Measurements from ENCODE around the gene MCM8.

The MCM8 gene

DNA sequence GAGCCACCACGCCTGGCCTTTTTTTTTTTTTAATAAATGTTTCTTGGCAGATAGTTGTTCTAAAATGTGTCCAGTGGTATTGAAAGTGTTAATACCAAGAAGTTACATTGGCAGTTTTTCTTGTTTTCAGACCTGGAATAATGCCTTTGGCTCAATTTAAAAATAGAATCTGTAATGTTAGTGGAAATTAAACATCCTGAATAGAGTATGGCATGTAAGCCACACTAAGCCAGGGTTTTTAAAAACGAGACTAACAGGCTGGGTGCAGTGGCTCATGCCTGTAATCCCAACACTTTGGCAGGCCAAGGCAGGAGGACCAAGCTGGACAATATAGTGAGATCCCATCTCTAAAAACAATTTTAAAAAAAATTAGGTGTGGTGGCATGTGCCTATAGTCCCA, 25.3 kb downstream of the MCM8 start:
- Histone ChIP-seq H3K27me3 (ENCODE audit: control insufficient read depth, low read length) (no peaks in the 10 kb centered on the region), H3F3A (ENCODE audit: control insufficient read depth, insufficient read depth) (no peaks in the 10 kb centered on the region), H3K9me2 (replicated peaks; ENCODE audit: control insufficient read depth, low read length) (no peaks in the 10 kb centered on the region), H3K4me1 (ENCODE audit: control insufficient read depth, low read length) (no peaks in the 10 kb centered on the region), H3K36me3 (ENCODE audit: control insufficient read depth, low read length) (peaks cover 94% of the 10 kb centered on the region), H3K9me3 (ENCODE audit: control insufficient read depth, insufficient read depth, low read length) (no peaks in the 10 kb centered on the region), H3K79me2 (ENCODE audit: control insufficient read depth, low read length) (no peaks in the 10 kb centered on the region), H3K4me3 (ENCODE audit: low read length) (no peak overlapping the region), H3K4me2 (ENCODE audit: low read length) (no peak overlapping the region), H4K20me1 (ENCODE audit: control insufficient read depth, insufficient read depth, low read depth, low read length) (no peaks in the 10 kb centered on the region), H3K27ac (ENCODE audit: low read depth, low read length) (no peak overlapping the region)
- TF ChIP-seq, protein P1, sequence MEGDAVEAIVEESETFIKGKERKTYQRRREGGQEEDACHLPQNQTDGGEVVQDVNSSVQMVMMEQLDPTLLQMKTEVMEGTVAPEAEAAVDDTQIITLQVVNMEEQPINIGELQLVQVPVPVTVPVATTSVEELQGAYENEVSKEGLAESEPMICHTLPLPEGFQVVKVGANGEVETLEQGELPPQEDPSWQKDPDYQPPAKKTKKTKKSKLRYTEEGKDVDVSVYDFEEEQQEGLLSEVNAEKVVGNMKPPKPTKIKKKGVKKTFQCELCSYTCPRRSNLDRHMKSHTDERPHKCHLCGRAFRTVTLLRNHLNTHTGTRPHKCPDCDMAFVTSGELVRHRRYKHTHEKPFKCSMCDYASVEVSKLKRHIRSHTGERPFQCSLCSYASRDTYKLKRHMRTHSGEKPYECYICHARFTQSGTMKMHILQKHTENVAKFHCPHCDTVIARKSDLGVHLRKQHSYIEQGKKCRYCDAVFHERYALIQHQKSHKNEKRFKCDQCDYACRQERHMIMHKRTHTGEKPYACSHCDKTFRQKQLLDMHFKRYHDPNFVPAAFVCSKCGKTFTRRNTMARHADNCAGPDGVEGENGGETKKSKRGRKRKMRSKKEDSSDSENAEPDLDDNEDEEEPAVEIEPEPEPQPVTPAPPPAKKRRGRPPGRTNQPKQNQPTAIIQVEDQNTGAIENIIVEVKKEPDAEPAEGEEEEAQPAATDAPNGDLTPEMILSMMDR (IDR thresholded peaks at IDR 0.05; ENCODE audit: low read depth, low read length, poor library complexity, severe bottlenecking), result no peak
- no peak for TF ChIP-seq EZH2phosphoT487 (IDR thresholded peaks at IDR 0.05; ENCODE audit: borderline replicate concordance, low read length)

DNA sequence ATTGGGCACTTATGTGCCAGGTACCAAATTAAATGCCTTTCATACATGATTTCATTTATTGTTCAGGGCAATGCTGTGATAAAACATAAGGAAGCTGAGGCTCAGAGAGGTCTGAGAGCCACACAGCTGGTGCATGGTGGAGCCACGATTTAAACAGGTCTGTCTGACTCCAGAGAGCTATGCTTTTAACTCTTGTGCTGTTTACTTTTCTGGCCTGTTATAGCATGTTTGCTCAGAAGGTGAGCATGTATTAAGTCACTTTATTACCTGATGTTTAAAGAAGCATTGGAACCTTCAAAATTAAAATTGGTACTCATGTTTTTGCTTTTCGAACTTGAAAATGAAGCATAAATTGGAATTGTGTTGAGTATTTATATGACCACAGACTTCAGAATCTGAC, 26.8 kb downstream of the MCM8 start:
- no peaks in the 10 kb centered on the region for H3K9me2 ChIP-seq (replicated peaks; ENCODE audit: control insufficient read depth, low read length)
- H3K4me2 ChIP-seq (ENCODE audit: low read length), result no peak overlapping the region
- no peak overlapping the region for H3K27ac ChIP-seq (ENCODE audit: low read depth, low read length)
- peaks cover 95% of the 10 kb centered on the region for H3K36me3 ChIP-seq (ENCODE audit: control insufficient read depth, low read length)
- H3K27me3 ChIP-seq (ENCODE audit: control insufficient read depth, low read length), result no peaks in the 10 kb centered on the region
- H3K4me1 ChIP-seq (ENCODE audit: control insufficient read depth, low read length), result no peaks in the 10 kb centered on the region
- H3K4me3 ChIP-seq (ENCODE audit: low read length), result no peak overlapping the region
- H3K9me3 ChIP-seq (ENCODE audit: control insufficient read depth, insufficient read depth, low read length), result no peaks in the 10 kb centered on the region
- H3F3A ChIP-seq (ENCODE audit: control insufficient read depth, insufficient read depth), result no peaks in the 10 kb centered on the region
- H3K79me2 ChIP-seq (ENCODE audit: control insufficient read depth, low read length), result no peaks in the 10 kb centered on the region
- no peaks in the 10 kb centered on the region for H4K20me1 ChIP-seq (ENCODE audit: control insufficient read depth, insufficient read depth, low read depth, low read length)
- TF ChIP-seq, protein P1 (IDR thresholded peaks at IDR 0.05; ENCODE audit: low read depth, low read length, poor library complexity, severe bottlenecking), result no peak
- no peak for TF ChIP-seq EZH2phosphoT487 (IDR thresholded peaks at IDR 0.05; ENCODE audit: borderline replicate concordance, low read length)

DNA sequence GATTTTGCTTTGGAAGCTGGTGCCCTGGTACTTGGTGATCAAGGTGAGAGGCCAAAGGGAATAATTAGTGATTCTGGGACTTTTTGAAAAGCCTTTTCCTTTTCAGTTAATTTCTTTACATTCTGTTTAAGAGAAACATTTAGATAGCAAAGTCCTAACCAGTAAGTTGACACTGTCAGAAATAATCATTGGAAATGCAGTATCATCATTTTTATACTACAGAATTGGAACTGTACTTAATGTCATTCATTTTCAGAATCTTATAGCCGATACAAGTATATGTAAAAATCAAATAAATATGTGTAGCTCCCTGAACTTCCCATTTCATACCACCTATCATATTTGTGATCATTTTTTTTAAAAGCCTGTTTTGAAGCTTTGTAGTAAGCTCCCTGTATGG, 27.5 kb downstream of the MCM8 start:
- Histone ChIP-seq H3K79me2 (ENCODE audit: control insufficient read depth, low read length) (no peaks in the 10 kb centered on the region), H3K27ac (ENCODE audit: low read depth, low read length) (no peak overlapping the region), H3K4me1 (ENCODE audit: control insufficient read depth, low read length) (no peaks in the 10 kb centered on the region), H3K9me2 (replicated peaks; ENCODE audit: control insufficient read depth, low read length) (no peaks in the 10 kb centered on the region), H3K36me3 (ENCODE audit: control insufficient read depth, low read length) (peaks cover 95% of the 10 kb centered on the region), H3F3A (ENCODE audit: control insufficient read depth, insufficient read depth) (no peaks in the 10 kb centered on the region), H3K4me3 (ENCODE audit: low read length) (no peak overlapping the region), H3K27me3 (ENCODE audit: control insufficient read depth, low read length) (no peaks in the 10 kb centered on the region), H4K20me1 (ENCODE audit: control insufficient read depth, insufficient read depth, low read depth, low read length) (no peaks in the 10 kb centered on the region), H3K9me3 (ENCODE audit: control insufficient read depth, insufficient read depth, low read length) (no peaks in the 10 kb centered on the region), H3K4me2 (ENCODE audit: low read length) (no peak overlapping the region)
- TF ChIP-seq, protein P1 (IDR thresholded peaks at IDR 0.05; ENCODE audit: low read depth, low read length, poor library complexity, severe bottlenecking), result no peak
- TF ChIP-seq EZH2phosphoT487 (IDR thresholded peaks at IDR 0.05; ENCODE audit: borderline replicate concordance, low read length), result no peak

DNA sequence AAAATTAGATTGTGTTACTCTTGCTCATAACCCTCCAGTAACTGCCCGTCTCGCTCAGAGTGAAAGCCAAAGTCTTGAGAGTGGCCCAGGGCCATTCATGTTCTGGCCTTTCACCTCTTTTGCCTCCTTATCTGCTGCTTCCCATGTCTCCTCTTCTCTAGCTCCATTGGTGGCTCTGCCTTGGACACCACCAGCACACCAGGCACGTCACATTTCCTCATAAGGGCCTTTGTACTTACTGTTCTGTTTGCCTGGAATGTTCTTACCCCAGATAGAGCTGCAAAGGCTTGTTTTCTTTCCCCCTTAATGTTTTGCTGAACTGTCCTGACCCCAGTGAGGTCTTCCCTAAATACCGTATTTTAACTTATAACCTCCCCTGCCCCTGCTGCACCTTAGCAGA, 29.3 kb downstream of the MCM8 start:
- TF ChIP-seq EZH2phosphoT487 (IDR thresholded peaks at IDR 0.05; ENCODE audit: borderline replicate concordance, low read length), result no peak
- TF ChIP-seq, protein P1 (IDR thresholded peaks at IDR 0.05; ENCODE audit: low read depth, low read length, poor library complexity, severe bottlenecking), result no peak
- no peaks in the 10 kb centered on the region for H3K27me3 ChIP-seq (ENCODE audit: control insufficient read depth, low read length)
- H3K9me2 ChIP-seq (replicated peaks; ENCODE audit: control insufficient read depth, low read length), result no peaks in the 10 kb centered on the region
- H3K9me3 ChIP-seq (ENCODE audit: control insufficient read depth, insufficient read depth, low read length), result no peaks in the 10 kb centered on the region
- no peak overlapping the region for H3K27ac ChIP-seq (ENCODE audit: low read depth, low read length)
- no peaks in the 10 kb centered on the region; the same call in 1 of the 2 replicates for H3F3A ChIP-seq (ENCODE audit: control insufficient read depth, insufficient read depth)
- H3K36me3 ChIP-seq (ENCODE audit: control insufficient read depth, low read length), result peaks cover 95% of the 10 kb centered on the region
- no peaks in the 10 kb centered on the region for H4K20me1 ChIP-seq (ENCODE audit: control insufficient read depth, insufficient read depth, low read depth, low read length)
- H3K4me3 ChIP-seq (ENCODE audit: low read length), result no peak overlapping the region
- H3K4me1 ChIP-seq (ENCODE audit: control insufficient read depth, low read length), result no peaks in the 10 kb centered on the region
- H3K79me2 ChIP-seq (ENCODE audit: control insufficient read depth, low read length), result no peaks in the 10 kb centered on the region
- no peak overlapping the region for H3K4me2 ChIP-seq (ENCODE audit: low read length)
